Urothelium cell line (cell line): ENCODE data around the gene FRMD4A.

Experiments
- DNase-seq: peaks from one replicate; pipeline ENCODE4 v3.0.0; 2011; ENCODE audit warnings: low spot score, mixed read lengths
- FAIRE-seq: peaks from 2 replicates; lab custom pipeline; 2011; peaks lifted over from hg19 to GRCh38; lab: Jason Lieb, UNC

Gene FRMD4A

GRCh38 chr10:13673156-13673555 lies 657.6 kb downstream of the FRMD4A start:
- no peak for DNase-seq
- no peak for FAIRE-seq

DNA sequence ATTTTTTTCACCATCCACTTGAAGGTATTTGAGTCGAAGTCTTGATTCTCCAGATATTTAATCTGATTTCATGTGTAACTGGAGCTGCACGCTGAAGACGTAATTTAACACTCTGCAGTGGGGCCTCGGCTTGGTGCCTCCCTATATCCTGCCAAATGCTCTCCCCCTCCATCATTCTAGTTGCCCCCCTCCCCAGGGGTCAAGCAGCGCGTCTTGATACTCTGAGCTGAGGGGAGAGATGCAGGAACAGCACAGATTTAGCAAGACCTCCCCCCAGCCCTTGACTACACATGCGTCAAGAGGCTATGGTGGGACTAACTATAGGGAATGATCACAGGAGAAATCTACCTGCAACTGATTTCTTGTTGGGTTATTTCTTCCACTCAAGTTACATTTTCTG lies 658.2 kb downstream of the FRMD4A start:
- no peak for DNase-seq
- no peak for FAIRE-seq

- DNase-seq: no peak
- FAIRE-seq: no peak
These were observed 658.8 kb downstream of the FRMD4A start for GRCh38 chr10:13671904-13672303.

DNA sequence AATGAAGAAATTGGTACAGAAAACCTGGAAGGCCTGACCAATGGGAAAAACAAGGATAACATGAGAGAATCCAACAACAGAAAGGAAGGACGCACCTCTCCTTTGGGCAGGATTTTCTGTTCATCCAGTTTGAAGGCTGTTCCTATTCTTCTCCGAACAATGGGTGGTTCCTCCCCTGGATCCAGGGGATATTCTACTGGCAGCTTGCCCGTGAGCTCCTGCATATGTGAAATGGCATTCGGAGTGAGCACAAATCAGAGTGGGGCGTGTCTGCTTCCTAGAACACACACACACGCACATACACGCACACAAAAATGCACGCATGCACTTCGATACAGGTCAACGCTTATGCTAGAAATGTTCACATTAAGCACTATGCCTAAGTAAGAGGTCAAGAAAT lies 660.4 kb downstream of the FRMD4A start:
- DNase-seq: no peak
- FAIRE-seq: no peak

DNA sequence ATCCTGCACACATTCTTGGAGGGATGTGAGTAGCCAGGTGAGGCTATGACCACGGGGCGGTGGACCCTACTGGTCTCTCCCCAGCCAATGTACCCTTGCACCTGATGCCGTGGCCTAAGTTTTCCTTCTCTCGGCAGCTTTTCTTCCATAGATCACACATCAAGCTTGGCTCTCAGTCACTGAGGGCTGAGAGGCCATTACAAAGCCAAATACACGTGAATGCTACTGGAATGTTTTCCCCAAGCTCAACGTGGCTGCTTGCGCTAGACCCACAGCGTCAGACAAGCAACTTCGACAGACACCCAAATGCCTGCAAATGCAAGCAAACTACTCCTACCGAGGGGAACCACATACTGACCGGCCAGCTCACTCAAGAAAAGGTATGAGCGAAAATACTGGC lies 660.8 kb downstream of the FRMD4A start:
- DNase-seq (no peak), FAIRE-seq (no peak)

DNA sequence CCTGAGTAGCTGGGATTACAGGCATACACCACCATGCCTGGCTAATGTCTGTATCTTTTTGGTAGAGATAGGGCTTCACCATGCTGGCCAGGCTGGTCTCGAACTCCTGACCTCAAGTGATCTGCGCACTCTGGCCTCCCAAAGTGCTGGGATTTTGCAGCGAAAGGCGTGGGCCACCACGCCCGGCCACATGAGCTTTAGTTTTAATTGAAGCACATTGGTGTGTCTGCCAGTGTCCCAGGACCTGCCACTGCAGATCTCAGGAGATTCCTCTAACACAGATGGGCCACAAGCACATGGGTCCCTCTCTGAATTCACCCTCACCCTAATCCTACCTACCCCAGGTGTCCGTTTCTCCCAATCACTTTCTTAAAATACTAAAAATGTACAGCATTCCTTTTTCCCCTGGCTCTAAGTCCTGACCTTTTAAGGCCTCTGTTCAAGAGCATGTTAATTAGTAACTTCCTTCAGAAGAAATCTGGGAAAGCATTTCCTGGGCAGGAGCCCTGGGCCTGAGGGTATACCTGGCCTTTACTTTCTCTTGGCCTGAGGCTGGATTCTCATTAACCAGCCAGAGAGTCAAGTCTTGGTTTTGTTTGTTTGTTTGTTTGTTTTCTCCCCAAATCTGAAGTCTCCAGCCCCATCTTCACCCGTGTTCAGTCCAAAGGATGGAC lies 661.4 kb downstream of the FRMD4A start:
- FAIRE-seq: no peak
- no peak for DNase-seq

GRCh38 chr10:13668126-13668525 lies 662.6 kb downstream of the FRMD4A start:
- FAIRE-seq (no peak), DNase-seq (no peak)

DNA sequence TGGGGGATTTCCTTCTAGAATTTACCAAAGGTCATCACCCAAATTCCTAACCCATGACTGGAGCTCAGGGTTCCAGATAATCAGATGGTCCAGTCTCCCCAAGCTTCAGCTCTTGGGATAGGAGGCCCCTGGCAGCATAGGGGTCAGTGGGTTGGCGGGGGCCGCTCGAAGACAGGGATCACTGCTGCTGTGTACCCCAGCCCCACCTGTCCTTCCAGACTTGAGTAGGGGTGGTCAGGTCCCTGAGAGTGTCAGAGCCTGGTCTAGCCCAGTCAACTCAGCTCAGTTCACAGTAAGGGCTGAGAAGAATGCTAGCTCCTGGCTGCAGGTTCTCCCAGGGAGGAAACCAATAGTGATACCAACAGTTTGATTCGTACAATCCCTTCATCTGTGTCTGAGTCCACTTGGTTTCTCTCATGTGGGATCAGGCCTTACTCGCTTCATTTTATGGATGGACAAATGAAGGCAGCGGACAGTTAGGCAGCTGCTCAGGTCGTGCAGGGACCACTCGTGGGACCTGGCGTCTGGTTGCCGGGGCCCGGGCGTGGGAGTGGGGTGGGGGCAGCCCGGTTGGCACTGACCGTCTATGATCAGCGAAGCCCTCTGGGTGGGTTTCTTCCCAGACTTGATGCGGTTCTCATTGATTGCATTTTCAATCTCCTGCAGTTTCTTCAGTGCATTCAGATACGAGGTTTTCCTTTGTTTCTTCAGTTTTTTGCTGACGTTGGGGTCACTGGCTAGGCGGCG lies 665.0 kb downstream of the FRMD4A start:
- DNase-seq (no peak), FAIRE-seq (no peak)

DNA sequence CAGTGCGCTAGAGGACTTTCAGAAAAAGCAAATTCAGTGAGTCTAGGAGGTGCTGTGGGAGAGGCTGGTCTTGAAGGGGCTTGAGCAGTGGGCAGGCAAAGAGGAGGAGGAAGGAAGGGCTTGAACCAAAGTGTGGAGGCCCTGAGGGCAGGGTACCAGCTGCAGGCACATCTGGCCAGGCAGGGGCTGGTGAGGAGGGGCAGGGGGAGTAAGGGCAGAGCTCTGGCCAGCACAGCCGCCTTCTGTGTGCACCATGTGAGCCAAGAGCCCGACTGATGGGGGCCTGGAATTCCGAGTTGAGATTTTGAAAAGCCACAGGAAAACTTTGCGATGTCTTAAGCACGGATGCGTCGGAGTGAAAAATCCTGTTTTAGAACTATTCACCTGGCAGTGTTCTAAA lies 669.5 kb downstream of the FRMD4A start:
- FAIRE-seq: no peak
- DNase-seq: no peak

GRCh38 chr10:13660551-13660920 lies 670.2 kb downstream of the FRMD4A start:
- FAIRE-seq (no peak), DNase-seq (no peak)

DNA sequence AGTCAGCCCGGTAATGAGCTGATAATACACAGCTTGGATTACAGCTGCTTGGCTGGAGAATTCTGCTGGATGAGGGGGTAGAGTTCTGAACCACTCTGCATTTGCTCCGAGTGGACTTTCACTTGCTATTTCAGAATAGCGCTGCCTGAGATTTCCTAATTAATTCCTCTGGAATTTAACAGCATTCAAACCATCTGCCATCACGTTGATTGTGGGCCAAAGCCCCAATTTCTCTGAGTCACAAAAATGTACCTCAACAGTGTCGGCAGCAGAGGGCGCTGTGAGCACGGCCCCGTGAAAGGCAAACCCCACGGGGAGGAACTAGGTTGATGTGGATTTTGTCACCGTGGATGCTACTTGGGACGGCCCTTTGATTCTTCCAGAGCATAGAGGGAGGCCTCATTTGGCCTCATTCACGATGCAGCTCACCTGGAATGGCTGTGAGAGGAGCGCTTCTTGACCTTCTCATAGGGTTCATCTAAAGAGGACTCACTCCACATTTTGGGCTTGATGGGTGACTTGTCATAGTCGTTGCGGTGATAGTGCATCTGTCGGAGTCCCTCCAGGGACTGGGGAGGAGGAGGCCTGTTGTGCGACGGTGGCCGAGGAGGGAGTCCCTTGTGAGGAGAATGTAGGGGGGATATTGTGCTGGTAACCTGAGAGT lies 670.7 kb downstream of the FRMD4A start:
- FAIRE-seq (peak; percentile 79), DNase-seq (peak; percentile 73)

DNA sequence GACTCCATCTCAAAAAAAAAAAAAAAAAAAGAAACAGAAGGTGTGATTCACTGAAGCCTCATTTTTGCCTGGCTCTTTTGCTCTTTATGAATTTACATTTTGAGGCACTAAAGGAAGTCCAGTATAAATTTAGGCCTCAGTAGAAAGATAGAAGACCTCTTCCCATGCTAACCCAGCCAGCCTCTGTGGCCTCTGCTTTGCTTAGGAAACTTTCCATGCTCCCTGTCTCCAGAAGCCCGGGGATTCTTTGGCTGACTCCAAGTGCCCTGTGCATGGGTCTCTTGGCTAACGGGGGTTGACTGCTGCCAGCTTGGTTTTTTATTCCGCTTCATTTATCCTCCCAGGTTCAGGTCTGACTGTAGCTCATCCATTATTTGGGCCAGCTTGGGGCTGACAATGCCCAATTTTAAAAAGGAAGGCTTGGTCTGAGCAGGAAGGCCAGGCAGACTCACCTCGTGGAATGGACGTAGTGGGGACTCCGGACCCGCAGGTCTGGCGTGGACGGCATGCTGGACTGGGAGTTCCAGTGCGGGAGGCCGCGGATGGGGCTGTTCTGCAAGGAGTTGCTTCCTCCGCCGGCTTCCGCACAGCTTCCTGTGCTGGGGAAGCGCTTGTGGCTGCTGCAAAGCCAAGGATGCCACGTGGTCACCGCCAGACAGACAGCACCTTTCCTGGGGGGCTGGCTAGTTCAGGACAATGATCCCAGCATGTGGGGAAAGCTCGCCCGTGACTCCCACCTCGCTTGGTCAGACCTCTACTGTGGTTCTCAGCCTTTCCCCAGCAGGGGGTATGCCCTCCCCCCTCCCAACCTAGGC lies 671.6 kb downstream of the FRMD4A start:
- DNase-seq: no peak

DNA sequence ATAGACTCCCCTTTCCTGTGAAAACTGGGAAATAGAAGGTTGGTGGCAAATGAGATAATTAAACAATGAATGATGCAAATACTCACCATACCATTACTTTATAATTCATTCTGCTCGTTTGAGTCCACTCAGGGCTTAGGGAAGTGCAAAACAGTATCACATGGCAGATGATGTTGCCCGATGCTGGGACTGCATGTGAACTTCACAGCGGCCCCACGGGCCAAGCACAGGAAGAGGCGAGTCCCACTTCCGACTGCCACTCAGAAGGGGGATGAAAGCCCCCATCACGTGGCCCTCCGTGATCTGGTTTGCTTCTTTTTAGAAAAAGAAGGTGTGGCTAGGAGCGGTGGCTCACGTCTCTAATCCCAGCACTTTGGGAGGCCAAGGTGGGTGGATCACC lies 672.5 kb downstream of the FRMD4A start:
- FAIRE-seq (no peak), DNase-seq (no peak)

More for the DNA sequence above, 671.6 kb downstream of the FRMD4A start:
- no peak for FAIRE-seq

DNA sequence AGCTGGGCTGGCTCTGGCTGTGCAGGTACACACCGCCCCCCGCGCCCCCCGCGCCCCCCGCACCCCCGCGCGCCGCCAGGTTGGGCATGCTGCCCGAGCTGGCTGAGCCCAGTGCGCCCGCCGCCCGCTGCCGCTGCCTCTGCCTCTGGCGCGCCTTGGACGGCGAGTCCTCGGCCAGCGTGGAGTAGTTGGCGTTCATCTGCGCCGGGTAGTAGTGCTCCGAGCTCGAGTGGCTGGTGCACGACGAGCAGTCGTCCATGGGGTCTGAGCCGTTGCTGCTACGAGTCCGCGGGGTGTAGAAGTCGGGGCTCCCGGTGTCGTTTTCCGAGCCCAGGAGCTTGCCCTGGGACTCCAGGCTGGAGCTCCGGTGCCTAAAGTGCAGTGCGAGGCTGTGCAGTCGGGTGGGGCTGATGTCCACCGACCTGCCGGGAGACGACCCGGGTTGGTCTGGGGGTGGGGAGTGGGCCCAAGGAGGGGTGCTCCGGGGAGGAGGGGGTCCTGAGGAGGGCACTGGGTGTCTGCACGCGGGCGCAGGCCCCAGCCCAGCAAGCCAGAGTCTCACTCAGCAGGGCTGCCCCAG lies 673.5 kb downstream of the FRMD4A start:
- DNase-seq: no peak
- FAIRE-seq: no peak

GRCh38 chr10:13656337-13657100 lies 674.2 kb downstream of the FRMD4A start:
- no peak for FAIRE-seq
- DNase-seq: no peak

GRCh38 chr10:13654846-13655245 lies 675.9 kb downstream of the FRMD4A start:
- DNase-seq (no peak), FAIRE-seq (no peak)

DNA sequence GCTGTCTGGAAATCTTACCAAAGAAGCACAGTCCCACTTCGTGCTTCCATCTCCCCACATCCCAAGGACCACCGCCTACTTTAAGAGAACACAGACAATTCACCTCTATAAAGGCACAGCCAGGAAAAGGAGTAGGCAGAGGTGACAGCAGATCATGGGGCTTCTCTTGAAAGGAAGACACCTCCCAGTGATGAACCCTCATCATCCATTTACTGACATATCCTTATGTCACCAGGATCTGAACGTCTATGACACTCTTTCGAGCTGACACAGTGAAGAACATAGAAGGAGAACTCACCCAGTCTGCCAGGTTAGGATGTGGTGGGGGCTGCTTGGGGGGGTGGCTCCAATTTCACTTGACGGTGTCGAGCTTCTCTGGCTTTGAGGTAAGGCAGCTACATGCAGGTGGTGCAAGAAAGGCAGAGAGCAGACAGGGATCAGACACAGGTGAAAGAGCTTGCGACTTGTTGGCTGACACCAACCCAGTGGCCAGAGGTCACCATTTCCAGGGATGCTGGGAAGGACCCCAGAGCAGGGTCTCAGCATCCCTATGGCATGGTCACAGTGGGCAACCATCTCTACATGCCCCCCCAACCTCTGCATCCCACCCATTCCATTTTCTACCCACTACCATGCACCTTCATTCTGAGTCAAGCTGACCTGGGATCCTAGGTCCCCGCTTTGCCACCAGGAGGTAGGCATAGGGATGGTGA lies 676.5 kb downstream of the FRMD4A start:
- peak; percentile 27 for FAIRE-seq

DNA sequence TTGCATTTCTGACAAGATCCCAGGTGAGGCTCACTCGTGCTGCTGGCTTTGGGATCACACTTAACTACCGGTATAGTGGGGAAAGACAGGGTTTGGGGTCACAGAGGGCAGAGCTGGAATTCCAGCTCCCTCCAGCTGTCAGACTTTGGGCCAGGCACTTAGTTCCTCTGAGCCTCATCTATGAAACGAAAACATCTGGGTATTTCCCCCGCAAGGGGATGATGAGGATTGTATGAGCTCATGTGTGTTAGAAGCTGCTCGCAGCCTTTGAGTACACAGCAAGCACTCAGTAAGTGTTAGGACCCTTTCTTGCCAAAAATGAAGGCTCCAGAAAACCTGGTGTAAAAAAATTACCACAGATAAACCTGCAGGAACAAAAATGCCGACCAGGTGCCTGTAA lies 677.9 kb downstream of the FRMD4A start:
- DNase-seq (no peak), FAIRE-seq (no peak)

More for the DNA sequence above, 676.5 kb downstream of the FRMD4A start:
- DNase-seq: no peak

DNA sequence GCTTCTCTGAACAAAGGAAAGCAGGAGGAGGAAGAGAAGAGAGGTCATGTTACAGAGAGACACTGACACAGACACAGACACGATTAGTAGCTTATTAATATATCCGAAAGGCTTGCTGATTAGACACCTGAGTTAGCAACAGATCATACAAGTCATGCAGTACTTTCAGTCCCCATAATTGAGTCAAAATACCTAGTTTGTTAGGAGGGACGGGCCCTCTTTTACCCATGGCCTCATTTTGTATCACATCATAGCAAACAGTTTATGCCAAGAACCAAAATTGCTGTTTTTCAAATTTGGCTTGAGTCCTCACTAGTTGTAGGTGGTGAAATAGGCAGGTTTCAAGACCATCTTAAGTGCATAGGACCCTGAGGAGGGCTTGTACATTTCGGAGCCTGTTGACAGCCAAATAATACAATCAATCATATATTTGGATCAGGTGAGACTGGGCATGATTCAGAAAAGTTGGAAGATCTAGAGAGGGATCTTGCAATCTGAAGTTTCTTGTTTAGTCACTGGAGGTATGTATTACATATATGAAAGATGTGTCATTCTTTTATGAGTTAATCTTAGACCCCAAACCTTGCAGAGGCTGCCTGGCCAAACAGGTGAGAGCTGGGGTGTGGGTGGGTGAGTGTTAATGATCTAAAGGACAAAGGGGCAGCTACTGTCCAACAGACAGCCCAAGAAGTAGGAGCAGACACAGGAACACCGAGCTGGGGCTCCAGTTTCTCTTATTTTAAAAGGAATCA lies 678.6 kb downstream of the FRMD4A start:
- DNase-seq (no peak), FAIRE-seq (no peak)
